GM18909 (cell line): Measurements from ENCODE around the gene DNAJC16.

Experiments used
- ATAC-seq: cut with Tn5 transposase; IDR thresholded peaks from one replicate; pipeline ENCODE4 v1.9.1; 2021; ENCODE audit warnings: mild to moderate bottlenecking; ENCODE audit not compliant: unreplicated experiment, poor library complexity

The DNAJC16 gene

GRCh38 chr1:15618077-15618654 lies 91.5 kb downstream of the DNAJC16 start:
- ATAC-seq = peak; percentile 31

- ATAC-seq = no peak
Observed at GRCh38 chr1:15618655-15619525, 92.2 kb downstream of the DNAJC16 start.

GRCh38 chr1:15620155-15620545 lies 93.5 kb downstream of the DNAJC16 start:
- no peak for ATAC-seq

- ATAC-seq = no peak
Observed at GRCh38 chr1:15620902-15621682, 94.4 kb downstream of the DNAJC16 start.

GRCh38 chr1:15621975-15622374 lies 95.3 kb downstream of the DNAJC16 start:
- ATAC-seq = no peak

- no peak for ATAC-seq
Observed at GRCh38 chr1:15622712-15623373, 96.2 kb downstream of the DNAJC16 start.

GRCh38 chr1:15623435-15623834 lies 96.8 kb downstream of the DNAJC16 start:
- no peak for ATAC-seq

GRCh38 chr1:15624133-15624714 lies 97.6 kb downstream of the DNAJC16 start:
- ATAC-seq = no peak

GRCh38 chr1:15625056-15625917 lies 98.6 kb downstream of the DNAJC16 start:
- ATAC-seq = no peak
